NK-92 treated with Interleukin-12 subunit alpha and Interleukin-12 subunit beta, amount 100 ng/mL, for 24 hours (cell line): ENCODE measurements around the gene KLK1.
"Not testable (repeated sequence)": the region's sequence is repeated elsewhere in the genome, so short reads cannot be mapped to it uniquely, and the experiment has no call there.

ENCODE experiments used
- DNase-seq: peaks from one replicate; lab custom pipeline; 2025; lab: John Stamatoyannopoulos, UW

Gene KLK1

DNA sequence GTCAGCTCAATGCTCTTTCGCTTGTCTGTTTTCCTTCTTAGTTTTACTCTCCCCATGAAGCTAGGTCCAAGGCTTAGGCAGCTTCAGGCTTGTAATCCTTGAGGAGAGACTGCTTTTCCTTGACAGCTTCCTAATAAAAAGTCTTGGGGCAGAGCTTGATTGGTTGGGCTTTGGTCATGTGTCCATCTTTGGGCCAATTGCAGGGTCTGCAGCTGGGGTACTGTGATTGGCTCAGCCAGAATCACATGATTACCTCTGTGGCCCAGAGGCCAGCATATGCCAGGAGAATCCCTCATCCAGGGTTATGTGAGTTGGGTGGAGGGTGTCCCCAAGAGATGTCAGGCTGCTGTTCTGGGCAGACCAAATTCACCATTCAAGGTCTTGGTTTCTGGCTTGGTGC lies 8.1 kb downstream of the KLK1 start:
- no peak for DNase-seq

DNA sequence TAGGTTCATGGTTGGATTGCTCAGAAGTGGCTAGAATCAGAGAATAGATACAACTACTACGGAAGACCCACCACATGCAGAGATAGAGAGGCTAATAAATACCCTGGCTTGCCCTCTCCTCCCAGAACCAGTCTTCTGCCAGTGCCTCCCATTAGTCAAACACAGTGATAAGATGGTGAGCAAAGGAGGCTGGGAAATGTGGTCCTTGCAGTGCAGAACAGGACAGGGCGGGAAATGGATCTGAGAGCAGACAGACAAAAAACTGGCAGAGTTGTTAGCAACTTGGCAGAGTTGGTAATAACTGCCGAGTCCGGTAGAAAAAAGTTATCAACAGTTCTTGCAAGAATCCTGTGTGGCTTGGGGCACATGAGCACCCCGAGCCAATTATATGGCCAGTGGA lies 8.7 kb downstream of the KLK1 start:
- DNase-seq: no peak

GRCh38 chr19:50812474-50812873 lies 11.1 kb downstream of the KLK1 start:
- DNase-seq: no peak

- not testable (repeated sequence) for DNase-seq
Observed at GRCh38 chr19:50811622-50812238, 11.9 kb downstream of the KLK1 start.

- DNase-seq: no peak
Observed at GRCh38 chr19:50808856-50809255, 14.7 kb downstream of the KLK1 start.

- peak; percentile 97 for DNase-seq
Observed at GRCh38 chr19:50804420-50805272, 18.9 kb downstream of the KLK1 start.

DNA sequence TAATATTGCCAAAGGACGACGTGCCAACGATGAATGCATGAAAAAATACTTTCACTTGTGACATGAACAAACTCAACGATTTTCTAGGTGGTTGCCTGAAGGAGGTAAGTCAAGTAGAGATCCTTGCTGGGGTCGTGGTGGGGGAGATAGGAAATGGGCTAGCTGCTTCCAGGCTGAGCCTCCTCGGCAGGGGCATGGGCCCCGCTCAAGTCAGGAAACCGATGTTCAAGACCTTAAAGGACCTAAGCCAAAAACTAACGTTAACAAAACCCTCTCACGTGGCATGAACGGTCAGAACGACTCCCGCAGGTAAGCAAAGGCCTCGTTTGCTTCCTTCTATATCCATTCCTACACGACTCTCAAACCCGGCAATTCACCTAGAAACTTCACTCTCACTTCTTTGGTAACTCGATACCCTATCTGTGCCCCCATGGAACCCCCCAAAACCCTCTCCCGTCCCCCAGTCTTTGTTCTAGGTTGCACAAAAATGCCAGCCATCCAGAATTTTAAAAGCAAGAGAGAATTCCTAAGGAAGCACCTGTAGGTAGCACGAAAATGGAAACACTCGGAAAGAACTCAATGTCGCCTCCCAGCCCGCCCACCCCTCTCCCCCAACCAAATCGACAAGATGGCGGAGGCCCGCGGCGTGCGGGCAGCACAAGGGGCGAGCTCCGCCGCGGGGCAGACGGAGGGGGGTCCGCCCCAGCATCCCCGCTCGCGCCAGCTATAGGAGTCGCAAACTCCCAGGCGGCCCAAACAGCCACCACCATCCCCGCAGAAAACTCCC lies 19.8 kb downstream of the KLK1 start:
- no peak for DNase-seq

DNA sequence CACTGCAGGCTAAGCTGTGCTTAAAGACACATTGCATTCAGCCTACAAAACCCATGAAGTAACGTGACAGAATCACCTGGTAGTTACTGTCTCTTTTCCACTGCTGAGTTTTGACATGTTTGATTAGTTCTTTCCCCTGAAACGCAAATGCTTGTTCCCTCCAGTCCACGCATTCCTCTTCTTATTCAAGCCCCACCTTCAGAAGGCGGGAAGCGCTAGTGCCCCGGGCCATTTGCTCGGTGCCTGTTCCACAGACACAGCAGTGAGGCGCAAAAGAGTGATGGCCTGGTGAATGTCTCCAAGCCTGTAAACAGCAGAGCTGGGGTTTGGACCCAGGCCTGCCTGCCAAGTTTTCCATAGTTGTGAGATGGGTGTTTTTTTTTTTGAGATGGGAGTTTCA lies 22.5 kb downstream of the KLK1 start:
- no peak for DNase-seq

DNA sequence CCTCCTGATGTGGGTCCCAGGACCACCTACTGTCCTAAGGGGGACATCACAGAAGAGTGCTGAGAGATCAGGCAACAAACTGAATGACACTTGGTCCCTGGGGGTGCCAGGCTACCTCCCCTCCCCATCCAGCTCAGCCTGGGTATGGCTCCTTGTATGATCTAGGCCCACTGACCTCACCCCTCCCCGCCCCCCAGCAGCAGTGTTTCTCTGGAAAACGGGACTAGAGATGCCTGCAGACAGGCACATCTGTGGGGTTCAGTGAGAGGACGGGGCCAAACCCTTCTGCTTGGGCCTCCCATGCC lies 24.1 kb downstream of the KLK1 start:
- no peak for DNase-seq

GRCh38 chr19:50798659-50799546 lies 24.7 kb downstream of the KLK1 start:
- DNase-seq: no peak

GRCh38 chr19:50797781-50798658 lies 25.6 kb downstream of the KLK1 start:
- DNase-seq: no peak

DNA sequence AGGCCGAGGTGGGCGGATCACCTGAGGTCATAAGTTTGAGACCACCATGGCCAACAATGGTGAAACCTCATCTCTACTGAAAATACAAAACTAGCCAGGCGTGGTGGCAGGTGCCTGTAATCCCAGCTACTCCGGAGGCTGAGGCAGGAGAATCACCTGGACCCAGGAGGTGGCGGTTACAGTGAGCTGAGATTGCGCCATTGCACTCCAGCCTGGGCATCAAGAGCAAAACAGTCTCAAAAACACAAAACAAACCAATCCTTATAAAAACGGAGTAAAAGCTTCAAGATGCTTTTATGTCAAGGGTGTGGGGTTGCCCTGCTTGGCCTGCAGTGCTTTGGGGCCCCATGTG lies 26.2 kb downstream of the KLK1 start:
- DNase-seq: no peak

DNA sequence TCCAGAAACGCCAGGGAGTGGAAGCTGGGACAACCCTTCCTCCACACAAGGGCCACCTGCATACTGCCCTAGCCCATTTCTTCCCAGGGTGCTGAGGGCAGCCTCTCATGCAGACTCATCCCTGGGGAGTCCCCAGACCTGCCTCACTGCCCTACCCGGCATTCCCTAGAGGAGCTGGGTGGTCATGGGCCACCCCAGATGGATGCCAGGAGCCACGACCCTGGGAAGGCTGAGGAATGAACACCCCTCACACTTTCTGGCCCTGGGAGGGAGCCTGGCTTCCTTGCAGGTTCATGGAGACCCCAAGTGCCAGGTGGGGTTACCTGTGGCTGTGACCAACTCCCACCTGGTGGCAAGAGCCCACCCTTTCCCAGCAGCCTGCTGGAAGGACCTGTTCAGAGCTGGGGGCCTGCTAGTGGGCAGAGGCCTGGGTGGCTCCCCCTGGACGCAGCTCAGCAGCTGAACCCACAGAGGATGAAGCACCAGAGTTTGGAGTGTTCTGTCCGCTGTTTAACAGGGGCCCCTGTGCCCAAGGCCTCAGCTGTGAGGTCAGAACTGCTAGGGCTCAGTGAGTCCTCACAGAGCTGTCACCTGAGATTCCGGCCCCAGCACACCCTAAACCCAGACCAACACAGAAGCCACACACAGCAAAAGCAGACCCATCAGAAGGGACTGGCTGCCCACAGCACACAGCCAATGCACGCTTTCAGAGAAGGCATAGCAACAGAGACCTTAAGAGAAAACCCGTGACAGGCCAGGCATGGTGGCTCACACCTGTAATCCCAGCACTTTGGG lies 26.8 kb downstream of the KLK1 start:
- DNase-seq: no peak

GRCh38 chr19:50796128-50796633 lies 27.4 kb downstream of the KLK1 start:
- DNase-seq: no peak

GRCh38 chr19:50795664-50796073 lies 27.9 kb downstream of the KLK1 start:
- DNase-seq: no peak

DNA sequence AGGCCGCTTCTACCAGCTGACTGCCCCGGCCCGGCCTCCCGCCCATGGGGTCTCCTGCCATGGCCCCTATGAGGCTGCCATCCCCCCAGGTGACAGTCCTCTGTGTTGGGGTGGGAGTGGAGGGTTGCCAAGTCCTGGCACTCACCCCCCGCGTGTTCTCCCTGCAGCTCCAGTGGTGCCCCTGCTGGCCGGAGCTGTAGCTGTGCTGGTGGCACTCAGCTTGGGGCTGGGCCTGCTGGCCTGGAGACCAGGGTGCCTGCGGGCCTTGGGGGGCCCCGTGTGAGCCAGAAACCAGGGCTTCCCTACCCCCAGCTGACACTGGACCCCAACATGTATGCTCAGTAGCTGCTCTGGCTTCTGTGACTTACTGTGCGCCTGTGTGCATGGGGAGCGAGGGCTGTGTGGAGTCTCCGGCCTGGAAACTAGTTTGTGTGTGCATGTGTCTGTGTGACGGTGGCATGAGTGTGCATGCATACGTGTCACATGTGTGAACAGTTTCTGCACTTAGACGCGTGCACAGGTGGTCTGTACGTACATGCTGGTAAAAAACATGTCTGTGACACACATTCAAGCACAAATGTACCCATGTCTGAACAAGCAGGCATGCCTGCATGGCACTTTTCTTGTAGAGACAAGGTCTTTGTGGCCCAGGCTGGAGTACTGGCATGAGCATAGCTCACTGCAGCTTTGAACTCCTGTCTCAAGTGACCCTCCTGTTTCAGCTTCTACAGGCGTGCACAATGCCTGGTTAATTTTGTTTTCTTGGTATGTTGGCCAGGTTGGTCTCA lies 28.5 kb downstream of the KLK1 start:
- no peak for DNase-seq

DNA sequence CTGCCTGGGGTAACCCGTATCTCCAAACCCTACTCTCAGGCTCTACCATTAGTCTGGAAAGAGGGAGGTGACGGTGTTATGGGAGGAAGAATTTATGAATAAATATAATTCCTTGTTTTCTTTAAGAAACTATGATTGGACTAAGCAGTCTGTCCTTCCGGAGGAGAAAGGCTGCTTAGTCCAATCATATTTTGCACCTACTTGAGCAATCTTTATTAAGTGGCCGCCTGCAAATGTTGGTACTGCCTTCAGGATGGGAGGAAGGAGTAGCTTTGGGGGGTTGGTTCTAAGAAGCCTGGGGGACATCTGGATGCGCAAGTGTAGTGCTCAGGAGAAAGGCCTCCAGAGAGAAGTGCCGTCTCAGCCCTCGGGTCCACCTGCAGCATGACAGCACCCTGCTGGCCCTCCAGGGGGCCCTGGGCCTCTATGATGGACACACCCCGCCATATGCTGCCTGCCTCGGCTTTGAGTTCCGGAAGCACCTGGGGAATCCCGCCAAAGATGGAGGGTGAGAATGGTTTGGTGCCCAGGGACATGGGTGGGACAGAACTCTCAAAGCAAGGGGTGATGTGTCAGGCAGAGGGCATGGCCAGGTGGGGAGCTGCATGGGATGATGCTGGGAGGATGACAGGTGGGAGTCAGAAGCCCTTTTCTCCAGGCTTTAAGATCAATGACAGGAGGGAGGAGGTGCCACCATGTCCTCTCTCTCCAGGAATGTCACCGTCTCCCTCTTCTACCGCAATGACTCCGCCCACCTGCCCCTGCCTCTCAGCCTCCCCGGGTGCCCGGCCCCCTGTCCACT lies 29.3 kb downstream of the KLK1 start:
- no peak for DNase-seq

GRCh38 chr19:50793558-50794065 lies 30.0 kb downstream of the KLK1 start:
- DNase-seq: no peak
